Liver (tissue), 9 donors: ENCODE measurements around the gene HDAC5. TPM values are rescaled to one million over a fixed set of nuclear protein-coding genes. Genes with fewer than 3 reads are reported as not detected.
"Not testable (repeated sequence)": the region's sequence is repeated elsewhere in the genome, so short reads cannot be mapped to it uniquely, and the experiment has no call there.

Source experiments
- DNase-seq: peaks from one replicate; pipeline ENCODE4 v3.0.0-alpha.2; 2017; ENCODE audit warnings: low spot score
- H3K27ac ChIP-seq, 2 donors: one replicate each; pipeline ENCODE4 v1.7.0; 2013; ENCODE audit warnings: inconsistent platforms in 2 of 2, low read length in 2 of 2, control low read depth in 1 of 2, low read depth in 1 of 2, mild to moderate bottlenecking in 1 of 2
- H3K27me3 ChIP-seq, 4 donors: one replicate each; pipeline versions ENCODE4 v1.6.1 to v1.7.0; 2013; ENCODE audit warnings: low read length in 3 of 4, inconsistent platforms in 1 of 4, mild to moderate bottlenecking in 1 of 4, moderate library complexity in 1 of 4; ENCODE audit not compliant: control insufficient read depth in 4 of 4, insufficient read depth in 4 of 4
- H3K36me3 ChIP-seq, 4 donors: one replicate each; pipeline versions ENCODE4 v1.6.1 to v1.7.0; 2013; ENCODE audit warnings: low read length in 3 of 4, mild to moderate bottlenecking in 3 of 4, low read depth in 1 of 4, moderate library complexity in 1 of 4; ENCODE audit not compliant: control insufficient read depth in 4 of 4, insufficient read depth in 3 of 4
- H3K4me1 ChIP-seq, 4 donors: one replicate each; pipeline versions ENCODE4 v1.6.1 to v1.7.0; 2013; ENCODE audit warnings: low read length in 3 of 4, mild to moderate bottlenecking in 3 of 4, moderate library complexity in 1 of 4; ENCODE audit not compliant: control insufficient read depth in 4 of 4, insufficient read depth in 4 of 4
- H3K4me3 ChIP-seq, 3 donors: one replicate each; pipeline versions ENCODE4 v1.6.1 to v1.7.0; 2013; ENCODE audit warnings: low read length in 3 of 3, control low read depth in 1 of 3, low read depth in 1 of 3, mild to moderate bottlenecking in 1 of 3
- H3K9ac ChIP-seq, 2 donors: one replicate each; pipeline ENCODE4 v1.7.0; 2013; ENCODE audit warnings: low read length in 2 of 2, mild to moderate bottlenecking in 2 of 2, moderate library complexity in 2 of 2, control low read depth in 1 of 2, low read depth in 1 of 2
- H3K9me3 ChIP-seq, 4 donors: one replicate each; pipeline versions ENCODE4 v1.6.1 to v1.7.0; 2013; ENCODE audit warnings: low read length in 3 of 4; ENCODE audit not compliant: control insufficient read depth in 4 of 4
- EGR1 ChIP-seq, 2 donors: IDR thresholded peaks; 2 replicates each; pipeline ENCODE4 v1.6.1; 2016 to 2018; ENCODE audit warnings: antibody characterized with exemption in 2 of 2, low read depth in 2 of 2
- FOXA1 ChIP-seq: IDR thresholded peaks from 2 replicates; pipeline ENCODE4 v1.6.1; 2016; ENCODE audit warnings: antibody characterized with exemption
- FOXA2 ChIP-seq: IDR thresholded peaks from 2 replicates; pipeline ENCODE4 v1.6.1; 2016; ENCODE audit warnings: antibody characterized with exemption
- GABPA ChIP-seq, 2 donors: IDR thresholded peaks in 1 of 2; conservative IDR thresholded peaks in 1 of 2; 2 replicates each; pipeline ENCODE4 v1.6.1; 2016; ENCODE audit warnings: antibody characterized with exemption in 2 of 2, mild to moderate bottlenecking in 1 of 2, moderate library complexity in 1 of 2
- HNF4A ChIP-seq, 2 donors: conservative IDR thresholded peaks; 2 replicates each; pipeline ENCODE4 v1.6.1; 2016; ENCODE audit warnings: antibody characterized with exemption in 2 of 2, mild to moderate bottlenecking in 2 of 2
- HNF4G ChIP-seq: IDR thresholded peaks from 2 replicates; pipeline ENCODE4 v1.6.1; 2016; ENCODE audit warnings: antibody characterized with exemption
- JUND ChIP-seq, 2 donors: IDR thresholded peaks; 2 replicates each; pipeline ENCODE4 v1.6.1; 2016; ENCODE audit warnings: antibody characterized with exemption in 2 of 2
- MAX ChIP-seq: IDR thresholded peaks from 2 replicates; pipeline ENCODE4 v1.6.1; 2016; ENCODE audit warnings: antibody characterized with exemption
- NR2F2 ChIP-seq: IDR thresholded peaks from 2 replicates; pipeline ENCODE4 v1.6.1; 2016; ENCODE audit warnings: antibody characterized with exemption
- RAD21 ChIP-seq, 2 donors: IDR thresholded peaks; 2 replicates each; pipeline ENCODE4 v1.6.1; 2016; ENCODE audit warnings: antibody characterized with exemption in 2 of 2, mild to moderate bottlenecking in 2 of 2
- RXRA ChIP-seq, 2 donors: IDR thresholded peaks; 2 replicates each; pipeline ENCODE4 v1.6.1; 2017 to 2018; ENCODE audit warnings: antibody characterized with exemption in 2 of 2, mild to moderate bottlenecking in 1 of 2
- SP1 ChIP-seq: IDR thresholded peaks from 2 replicates; pipeline ENCODE4 v1.6.1; 2018; ENCODE audit warnings: antibody characterized with exemption, mild to moderate bottlenecking
- TAF1 ChIP-seq: conservative IDR thresholded peaks from 2 replicates; pipeline ENCODE4 v1.6.1; 2016; ENCODE audit warnings: antibody characterized with exemption, mild to moderate bottlenecking
- YY1 ChIP-seq: IDR thresholded peaks from 2 replicates; pipeline ENCODE4 v1.6.1; 2016; ENCODE audit warnings: antibody characterized with exemption, mild to moderate bottlenecking
- ZBTB33 ChIP-seq: IDR thresholded peaks from 2 replicates; pipeline ENCODE4 v1.6.1; 2016; ENCODE audit warnings: antibody characterized with exemption
- WGBS: extraction: QIAGEN DNeasy Blood & Tissue Kit; methylation state at CpG from one replicate; pipeline ENCODE4 v1.1.7; 2013; 5-methylcytosine and 5-hydroxymethylcytosine counted together
- polyA plus RNA-seq, 2 donors: library from polyadenylated mRNA; stranded (reverse) in 1 of 2; unstranded in 1 of 2; fragments of 200-250 nt in 1 of 2; fragments of >200 nt in 1 of 2; fragmentation: Nextera tagmentation in 1 of 2; extraction: Ambion mirVana in 1 of 2; gene quantifications; one replicate each; pipeline versions ENCODE4 v1.2.1 to v1.2.3, GENCODE V29; 2013 to 2015
- total RNA-seq, 2 donors: library from RNA; depleted of rRNA; stranded (reverse); fragments of >200 nt; gene quantifications; one replicate each; pipeline ENCODE4 v1.2.3, GENCODE V29; 2014
- TF ChIP-seq, protein P1 (sequence below): IDR thresholded peaks from 2 replicates; pipeline ENCODE4 v1.6.1; 2016; ENCODE audit warnings: antibody characterized with exemption
- TF ChIP-seq, protein P2 (sequence below): fragments of 150-350 bp; IDR thresholded peaks from 2 replicates; pipeline ENCODE4 v1.5.1; 2017; ENCODE audit warnings: improper control_type of control experiment, low read depth, low read length; ENCODE audit not compliant: missing input control
- TF ChIP-seq, protein P3 (sequence below): IDR thresholded peaks from 2 replicates; pipeline ENCODE4 v1.6.1; 2016; ENCODE audit warnings: antibody characterized with exemption, mild to moderate bottlenecking
- donor health status: healthy.
- donor health status: healthy.
- donor health status: healthy.
- donor health status: healthy.
- donor health status: healthy.

The HDAC5 gene
- total and polyA plus RNA-seq, 4 donors, result 5.8 to 20.3 (median 14.4) TPM

- Histone ChIP-seq H3K9ac (no peak overlapping the region), H3K4me1 (no peaks in the 10 kb centered on the region), H3K27me3 (no peaks in the 10 kb centered on the region), H3K27ac (no peak overlapping the region), H3K36me3 (no peaks in the 10 kb centered on the region), H3K9me3 (no peaks in the 10 kb centered on the region), H3K4me3 (no peak overlapping the region)
- no peak for TF ChIP-seq GABPA (IDR thresholded peaks at IDR 0.05 in 1 of 2, conservative IDR thresholded peaks at IDR 0.05 in 1 of 2)
- TF ChIP-seq RAD21 (IDR thresholded peaks at IDR 0.05), result no peak
- TF ChIP-seq FOXA2, result no peak
- TF ChIP-seq HNF4A (conservative IDR thresholded peaks at IDR 0.05), result no peak
- TF ChIP-seq, protein P1, sequence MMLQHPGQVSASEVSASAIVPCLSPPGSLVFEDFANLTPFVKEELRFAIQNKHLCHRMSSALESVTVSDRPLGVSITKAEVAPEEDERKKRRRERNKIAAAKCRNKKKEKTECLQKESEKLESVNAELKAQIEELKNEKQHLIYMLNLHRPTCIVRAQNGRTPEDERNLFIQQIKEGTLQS, result no peak
- no peak for TF ChIP-seq JUND (IDR thresholded peaks at IDR 0.05)
- TF ChIP-seq MAX, result no peak
- no peak for TF ChIP-seq NR2F2
- TF ChIP-seq, protein P2, sequence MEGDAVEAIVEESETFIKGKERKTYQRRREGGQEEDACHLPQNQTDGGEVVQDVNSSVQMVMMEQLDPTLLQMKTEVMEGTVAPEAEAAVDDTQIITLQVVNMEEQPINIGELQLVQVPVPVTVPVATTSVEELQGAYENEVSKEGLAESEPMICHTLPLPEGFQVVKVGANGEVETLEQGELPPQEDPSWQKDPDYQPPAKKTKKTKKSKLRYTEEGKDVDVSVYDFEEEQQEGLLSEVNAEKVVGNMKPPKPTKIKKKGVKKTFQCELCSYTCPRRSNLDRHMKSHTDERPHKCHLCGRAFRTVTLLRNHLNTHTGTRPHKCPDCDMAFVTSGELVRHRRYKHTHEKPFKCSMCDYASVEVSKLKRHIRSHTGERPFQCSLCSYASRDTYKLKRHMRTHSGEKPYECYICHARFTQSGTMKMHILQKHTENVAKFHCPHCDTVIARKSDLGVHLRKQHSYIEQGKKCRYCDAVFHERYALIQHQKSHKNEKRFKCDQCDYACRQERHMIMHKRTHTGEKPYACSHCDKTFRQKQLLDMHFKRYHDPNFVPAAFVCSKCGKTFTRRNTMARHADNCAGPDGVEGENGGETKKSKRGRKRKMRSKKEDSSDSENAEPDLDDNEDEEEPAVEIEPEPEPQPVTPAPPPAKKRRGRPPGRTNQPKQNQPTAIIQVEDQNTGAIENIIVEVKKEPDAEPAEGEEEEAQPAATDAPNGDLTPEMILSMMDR, result no peak
- no peak for TF ChIP-seq TAF1
- TF ChIP-seq RXRA (IDR thresholded peaks at IDR 0.05), result no peak
- TF ChIP-seq EGR1 (IDR thresholded peaks at IDR 0.05; ENCODE audit: low read depth in 2 of 2), result no peak
- no peak for TF ChIP-seq SP1
- TF ChIP-seq YY1, result no peak
- TF ChIP-seq, protein P3, sequence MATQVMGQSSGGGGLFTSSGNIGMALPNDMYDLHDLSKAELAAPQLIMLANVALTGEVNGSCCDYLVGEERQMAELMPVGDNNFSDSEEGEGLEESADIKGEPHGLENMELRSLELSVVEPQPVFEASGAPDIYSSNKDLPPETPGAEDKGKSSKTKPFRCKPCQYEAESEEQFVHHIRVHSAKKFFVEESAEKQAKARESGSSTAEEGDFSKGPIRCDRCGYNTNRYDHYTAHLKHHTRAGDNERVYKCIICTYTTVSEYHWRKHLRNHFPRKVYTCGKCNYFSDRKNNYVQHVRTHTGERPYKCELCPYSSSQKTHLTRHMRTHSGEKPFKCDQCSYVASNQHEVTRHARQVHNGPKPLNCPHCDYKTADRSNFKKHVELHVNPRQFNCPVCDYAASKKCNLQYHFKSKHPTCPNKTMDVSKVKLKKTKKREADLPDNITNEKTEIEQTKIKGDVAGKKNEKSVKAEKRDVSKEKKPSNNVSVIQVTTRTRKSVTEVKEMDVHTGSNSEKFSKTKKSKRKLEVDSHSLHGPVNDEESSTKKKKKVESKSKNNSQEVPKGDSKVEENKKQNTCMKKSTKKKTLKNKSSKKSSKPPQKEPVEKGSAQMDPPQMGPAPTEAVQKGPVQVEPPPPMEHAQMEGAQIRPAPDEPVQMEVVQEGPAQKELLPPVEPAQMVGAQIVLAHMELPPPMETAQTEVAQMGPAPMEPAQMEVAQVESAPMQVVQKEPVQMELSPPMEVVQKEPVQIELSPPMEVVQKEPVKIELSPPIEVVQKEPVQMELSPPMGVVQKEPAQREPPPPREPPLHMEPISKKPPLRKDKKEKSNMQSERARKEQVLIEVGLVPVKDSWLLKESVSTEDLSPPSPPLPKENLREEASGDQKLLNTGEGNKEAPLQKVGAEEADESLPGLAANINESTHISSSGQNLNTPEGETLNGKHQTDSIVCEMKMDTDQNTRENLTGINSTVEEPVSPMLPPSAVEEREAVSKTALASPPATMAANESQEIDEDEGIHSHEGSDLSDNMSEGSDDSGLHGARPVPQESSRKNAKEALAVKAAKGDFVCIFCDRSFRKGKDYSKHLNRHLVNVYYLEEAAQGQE, result no peak
- TF ChIP-seq HNF4G, result no peak
- TF ChIP-seq ZBTB33, result no peak
- no peak for TF ChIP-seq FOXA1
- DNase-seq, result no peak
Measured at GRCh38 chr17:44132275-44132821, 8.9 kb upstream of the HDAC5 start.

- H3K36me3 ChIP-seq, H3K4me1 ChIP-seq, DNase-seq, H3K9ac ChIP-seq, H3K27ac ChIP-seq, H3K9me3 ChIP-seq, H3K4me3 ChIP-seq, H3K27me3 ChIP-seq: not testable (repeated sequence)
- WGBS, result 94% methylated on average over 12 of the region's 12 CpGs
Measured at GRCh38 chr17:44131372-44131771, 7.9 kb upstream of the HDAC5 start.
